Smooth muscle cell (in vitro differentiated cells): ENCODE measurements around the gene CPSF3. TPM values are rescaled to one million over a fixed set of nuclear protein-coding genes. Genes with fewer than 3 reads are reported as not detected.

Source experiments
- DNase-seq: peaks from one replicate; lab custom pipeline; 2025; ENCODE audit not compliant: unreplicated experiment; lab: John Stamatoyannopoulos, UW
- H2AFZ ChIP-seq: fragments of 200-600 bp; sonication (generic); 2 replicates; pipeline ENCODE4 v1.6.0; 2016; ENCODE audit warnings: antibody characterized with exemption, low read depth, mild to moderate bottlenecking
- H3F3A ChIP-seq: fragments of 200-600 bp; sonication (generic); 2 replicates; pipeline ENCODE4 v1.6.0; 2017; ENCODE audit warnings: antibody characterized with exemption, low read depth
- H3K27ac ChIP-seq: fragments of 200-600 bp; sonication (generic); 2 replicates; pipeline ENCODE4 v1.5.1; 2016; ENCODE audit warnings: low read depth, mild to moderate bottlenecking
- H3K27me3 ChIP-seq: fragments of 200-600 bp; sonication (generic); 2 replicates; pipeline ENCODE4 v1.6.1; 2016; ENCODE audit warnings: low read depth, mild to moderate bottlenecking
- H3K36me3 ChIP-seq: fragments of 200-600 bp; sonication (generic); 2 replicates; pipeline ENCODE4 v1.5.1; 2016; ENCODE audit warnings: low read depth
- H3K4me1 ChIP-seq: fragments of 200-600 bp; sonication (generic); 2 replicates; pipeline ENCODE4 v1.5.1; 2016; ENCODE audit warnings: low read depth
- H3K4me2 ChIP-seq: fragments of 200-600 bp; sonication (generic); 2 replicates; pipeline ENCODE4 v1.6.0; 2016; ENCODE audit warnings: mild to moderate bottlenecking
- H3K4me3 ChIP-seq: fragments of 200-600 bp; sonication (generic); 2 replicates; pipeline ENCODE4 v1.5.1; 2016; ENCODE audit warnings: mild to moderate bottlenecking
- H3K79me2 ChIP-seq: fragments of 200-600 bp; sonication (generic); 2 replicates; pipeline ENCODE4 v1.6.0; 2016; ENCODE audit warnings: low read depth, mild to moderate bottlenecking
- H3K9ac ChIP-seq: fragments of 200-600 bp; sonication (generic); 2 replicates; pipeline ENCODE4 v1.6.0; 2016; ENCODE audit warnings: low read depth
- H3K9me3 ChIP-seq: fragments of 200-600 bp; sonication (generic); replicated peaks from 2 replicates; pipeline ENCODE4 v1.5.1; 2016; ENCODE audit warnings: low read depth
- H4K20me1 ChIP-seq: fragments of 200-600 bp; sonication (generic); 2 replicates; pipeline ENCODE4 v1.6.0; 2016; ENCODE audit warnings: low read depth
- WGBS: methylation state at CpG from one replicate; pipeline ENCODE4 v1.1.7; 2016; ENCODE audit warnings: low lambda C conversion rate; 5-methylcytosine and 5-hydroxymethylcytosine counted together
- polyA plus RNA-seq: library from polyadenylated mRNA; unstranded; fragments of >200 nt; fragmentation: Nextera tagmentation; extraction: Ambion mirVana; gene quantifications from 2 replicates; pipeline ENCODE4 v1.2.1, GENCODE V29; 2016
- total RNA-seq: library from RNA; depleted of rRNA; stranded (reverse); fragments of >200 nt; gene quantifications from 2 replicates; pipeline ENCODE4 v1.2.3, GENCODE V29; 2014
- TF ChIP-seq, protein P1 (sequence below): fragments of 200-600 bp; sonication (generic); IDR thresholded peaks from 2 replicates; pipeline ENCODE4 v1.5.1; 2017; ENCODE audit warnings: borderline replicate concordance, mild to moderate bottlenecking, antibody characterized with exemption; ENCODE audit not compliant: insufficient read depth, poor library complexity, severe bottlenecking

CPSF3 gene
- total and polyA plus RNA-seq, 2 experiments from 2014 or later: 30.3 to 52.6 TPM

DNA sequence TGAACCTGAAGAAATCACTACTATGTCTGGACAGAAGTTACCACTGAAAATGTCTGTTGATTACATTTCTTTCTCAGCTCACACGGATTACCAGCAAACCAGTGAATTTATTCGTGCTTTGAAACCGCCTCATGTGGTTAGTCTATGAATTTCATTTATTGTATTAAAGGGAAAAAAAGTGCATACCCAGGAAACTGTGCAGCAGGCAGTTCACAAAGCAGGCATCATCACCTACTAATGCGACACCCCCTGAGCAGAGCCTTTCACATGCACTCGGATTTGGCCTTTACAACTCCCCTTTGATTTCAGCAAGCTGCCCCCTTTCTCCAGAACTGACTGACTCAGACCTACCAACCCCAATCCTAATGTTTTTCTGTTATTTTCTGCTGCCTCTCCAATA lies 20.1 kb downstream of the CPSF3 start:
- H3K36me3 ChIP-seq: peaks cover 12% of the 10 kb centered on the region
- no peak overlapping the region for H3K9ac ChIP-seq
- TF ChIP-seq, protein P1, sequence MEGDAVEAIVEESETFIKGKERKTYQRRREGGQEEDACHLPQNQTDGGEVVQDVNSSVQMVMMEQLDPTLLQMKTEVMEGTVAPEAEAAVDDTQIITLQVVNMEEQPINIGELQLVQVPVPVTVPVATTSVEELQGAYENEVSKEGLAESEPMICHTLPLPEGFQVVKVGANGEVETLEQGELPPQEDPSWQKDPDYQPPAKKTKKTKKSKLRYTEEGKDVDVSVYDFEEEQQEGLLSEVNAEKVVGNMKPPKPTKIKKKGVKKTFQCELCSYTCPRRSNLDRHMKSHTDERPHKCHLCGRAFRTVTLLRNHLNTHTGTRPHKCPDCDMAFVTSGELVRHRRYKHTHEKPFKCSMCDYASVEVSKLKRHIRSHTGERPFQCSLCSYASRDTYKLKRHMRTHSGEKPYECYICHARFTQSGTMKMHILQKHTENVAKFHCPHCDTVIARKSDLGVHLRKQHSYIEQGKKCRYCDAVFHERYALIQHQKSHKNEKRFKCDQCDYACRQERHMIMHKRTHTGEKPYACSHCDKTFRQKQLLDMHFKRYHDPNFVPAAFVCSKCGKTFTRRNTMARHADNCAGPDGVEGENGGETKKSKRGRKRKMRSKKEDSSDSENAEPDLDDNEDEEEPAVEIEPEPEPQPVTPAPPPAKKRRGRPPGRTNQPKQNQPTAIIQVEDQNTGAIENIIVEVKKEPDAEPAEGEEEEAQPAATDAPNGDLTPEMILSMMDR: no peak
- H4K20me1 ChIP-seq: no peaks in the 10 kb centered on the region
- no peak overlapping the region for H3K4me3 ChIP-seq
- H3K4me2 ChIP-seq: no peak overlapping the region
- DNase-seq: no peak
- no peaks in the 10 kb centered on the region for H3K9me3 ChIP-seq
- H3K79me2 ChIP-seq: no peaks in the 10 kb centered on the region
- WGBS: 92% methylated on average over 5 of the region's 5 CpGs
- no peaks in the 10 kb centered on the region for H3K27me3 ChIP-seq
- H2AFZ ChIP-seq: no peak overlapping the region
- no peaks in the 10 kb centered on the region for H3F3A ChIP-seq
- H3K27ac ChIP-seq: no peak overlapping the region
- H3K4me1 ChIP-seq: no peaks in the 10 kb centered on the region

DNA sequence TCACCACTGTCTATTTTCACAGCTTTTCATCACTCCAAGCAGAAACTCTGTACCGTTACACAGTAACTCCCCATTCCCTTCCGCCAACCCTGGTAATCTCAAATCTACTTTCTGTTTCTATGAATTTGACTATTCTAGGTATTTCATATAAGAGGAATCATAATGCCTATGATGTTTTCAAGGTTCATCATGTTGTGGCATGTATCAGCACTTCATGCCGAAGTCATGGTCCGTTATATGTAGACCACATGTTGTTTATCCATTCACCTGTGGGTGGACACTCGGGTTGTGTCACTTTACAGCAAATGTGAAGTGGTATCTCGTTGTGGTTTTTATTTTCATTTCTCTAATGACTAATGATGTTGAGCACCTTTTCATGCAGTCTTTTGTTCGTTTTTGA lies 21.6 kb downstream of the CPSF3 start:
- no peaks in the 10 kb centered on the region for H3K79me2 ChIP-seq
- H3K4me1 ChIP-seq: no peaks in the 10 kb centered on the region
- H3K4me2 ChIP-seq: no peak overlapping the region
- H4K20me1 ChIP-seq: no peaks in the 10 kb centered on the region
- H2AFZ ChIP-seq: no peak overlapping the region
- H3K9me3 ChIP-seq: no peaks in the 10 kb centered on the region
- DNase-seq: no peak
- H3K9ac ChIP-seq: no peak overlapping the region
- no peak overlapping the region for H3K4me3 ChIP-seq
- no peaks in the 10 kb centered on the region for H3F3A ChIP-seq
- H3K27me3 ChIP-seq: no peaks in the 10 kb centered on the region
- H3K36me3 ChIP-seq: peaks cover 7% of the 10 kb centered on the region
- H3K27ac ChIP-seq: no peak overlapping the region
- TF ChIP-seq, protein P1: no peak
- WGBS: 90% methylated on average over 7 of the region's 7 CpGs

DNA sequence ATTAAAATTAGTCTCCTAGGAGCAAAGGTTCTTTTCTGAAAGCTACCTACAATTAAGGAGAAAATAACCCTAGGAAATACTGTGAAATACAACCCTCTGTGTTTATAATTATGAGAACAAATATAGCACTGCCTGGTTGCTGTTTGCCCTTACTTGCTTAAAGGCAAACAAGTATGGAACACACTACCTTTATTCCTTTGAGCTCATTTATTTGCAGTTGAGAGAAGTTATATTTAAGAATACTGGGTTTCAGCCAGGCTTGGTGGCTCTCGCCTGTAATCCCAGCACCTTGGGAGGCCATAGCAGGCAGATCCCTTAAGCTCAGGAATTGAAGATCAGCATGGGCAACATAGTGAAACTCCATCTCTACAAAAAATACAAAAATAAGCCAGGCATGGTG lies 27.8 kb downstream of the CPSF3 start:
- no peak overlapping the region for H3K4me2 ChIP-seq
- H4K20me1 ChIP-seq: no peaks in the 10 kb centered on the region
- H3K9me3 ChIP-seq: no peaks in the 10 kb centered on the region
- no peak for DNase-seq
- no peak overlapping the region for H3K27ac ChIP-seq
- 92% methylated on average over 1 of the region's 1 CpG for WGBS
- no peak overlapping the region for H3K9ac ChIP-seq
- no peaks in the 10 kb centered on the region for H3K4me1 ChIP-seq
- TF ChIP-seq, protein P1: no peak
- no peak overlapping the region for H2AFZ ChIP-seq
- H3K79me2 ChIP-seq: no peaks in the 10 kb centered on the region
- no peaks in the 10 kb centered on the region for H3K27me3 ChIP-seq
- no peaks in the 10 kb centered on the region for H3K36me3 ChIP-seq
- H3K4me3 ChIP-seq: no peak overlapping the region
- H3F3A ChIP-seq: no peaks in the 10 kb centered on the region

DNA sequence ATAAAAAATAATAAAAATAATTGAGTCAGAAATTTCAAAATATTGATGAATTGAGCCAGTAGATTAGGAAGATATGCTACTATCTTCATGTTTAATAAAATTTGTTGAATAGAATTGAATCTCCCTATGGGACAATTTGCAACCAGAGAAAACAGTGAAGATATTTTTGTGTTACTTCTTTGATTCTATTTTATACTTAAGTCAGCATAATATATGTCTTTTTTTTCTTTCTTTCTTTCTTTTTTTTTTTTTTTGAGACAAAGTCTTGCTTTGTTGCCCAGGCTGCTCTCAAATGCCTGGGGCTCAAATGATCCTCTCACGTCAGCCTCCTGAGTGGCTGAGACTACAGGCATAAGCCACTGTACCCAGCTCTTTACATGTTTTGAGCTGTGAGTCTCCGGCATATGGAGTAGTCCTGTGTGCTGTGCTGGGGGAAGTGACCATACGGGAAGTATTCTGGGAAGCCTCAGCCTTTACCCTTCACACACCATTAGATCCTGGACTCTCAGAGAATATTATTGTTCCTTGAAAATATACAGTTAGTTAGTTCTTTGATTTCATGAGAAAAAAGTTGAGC lies 37.1 kb downstream of the CPSF3 start:
- Histone ChIP-seq H3K27ac (no peak overlapping the region), H3K27me3 (no peaks in the 10 kb centered on the region), H3K9ac (no peak overlapping the region), H3K4me1 (no peaks in the 10 kb centered on the region), H3K9me3 (no peaks in the 10 kb centered on the region), H3K79me2 (no peaks in the 10 kb centered on the region), H3K4me3 (no peak overlapping the region), H2AFZ (no peak overlapping the region), H4K20me1 (no peaks in the 10 kb centered on the region), H3K36me3 (no peaks in the 10 kb centered on the region), H3F3A (no peaks in the 10 kb centered on the region), H3K4me2 (no peak overlapping the region)
- TF ChIP-seq, protein P1: no peak
- 96% methylated on average over 3 of the region's 3 CpGs for WGBS
- DNase-seq: no peak
